Left lobe of liver (tissue), 2 donors: Measurements from ENCODE around the gene WBP1. TPM values are rescaled to one million over a fixed set of nuclear protein-coding genes. Genes with fewer than 3 reads are reported as not detected.
"Not testable (repeated sequence)": the region's sequence is repeated elsewhere in the genome, so short reads cannot be mapped to it uniquely, and the experiment has no call there.

Experiments used
- ATAC-seq: fragments of 200-7000 bp; cut with Tn5 transposase; one replicate; pipeline ENCODE4 v1.9.1; 2020; ENCODE audit warnings: mild to moderate bottlenecking, moderate library complexity
- DNase-seq: peaks from one replicate; pipeline ENCODE4 v3.0.0-alpha.2; 2020; ENCODE audit warnings: low spot score
- total RNA-seq: library from RNA; stranded (reverse); gene quantifications from one replicate; pipeline ENCODE4 v1.2.1, GENCODE V29; 2021
- donor health status: DM: no; HTN: no; CAD: no; lungs with moderate emphysema.
- donor health status: DM: no; HTN: yes; CAD: no.

Gene WBP1
- total RNA-seq, 1 donor from 2014 or later = 38.8 TPM

GRCh38 chr2:74481431-74481830, 23.2 kb downstream of the WBP1 start:
- no peak for ATAC-seq
- no peak for DNase-seq

- peak; percentile 62 for DNase-seq
Observed at GRCh38 chr2:74481961-74482800, 23.9 kb downstream of the WBP1 start.

DNA sequence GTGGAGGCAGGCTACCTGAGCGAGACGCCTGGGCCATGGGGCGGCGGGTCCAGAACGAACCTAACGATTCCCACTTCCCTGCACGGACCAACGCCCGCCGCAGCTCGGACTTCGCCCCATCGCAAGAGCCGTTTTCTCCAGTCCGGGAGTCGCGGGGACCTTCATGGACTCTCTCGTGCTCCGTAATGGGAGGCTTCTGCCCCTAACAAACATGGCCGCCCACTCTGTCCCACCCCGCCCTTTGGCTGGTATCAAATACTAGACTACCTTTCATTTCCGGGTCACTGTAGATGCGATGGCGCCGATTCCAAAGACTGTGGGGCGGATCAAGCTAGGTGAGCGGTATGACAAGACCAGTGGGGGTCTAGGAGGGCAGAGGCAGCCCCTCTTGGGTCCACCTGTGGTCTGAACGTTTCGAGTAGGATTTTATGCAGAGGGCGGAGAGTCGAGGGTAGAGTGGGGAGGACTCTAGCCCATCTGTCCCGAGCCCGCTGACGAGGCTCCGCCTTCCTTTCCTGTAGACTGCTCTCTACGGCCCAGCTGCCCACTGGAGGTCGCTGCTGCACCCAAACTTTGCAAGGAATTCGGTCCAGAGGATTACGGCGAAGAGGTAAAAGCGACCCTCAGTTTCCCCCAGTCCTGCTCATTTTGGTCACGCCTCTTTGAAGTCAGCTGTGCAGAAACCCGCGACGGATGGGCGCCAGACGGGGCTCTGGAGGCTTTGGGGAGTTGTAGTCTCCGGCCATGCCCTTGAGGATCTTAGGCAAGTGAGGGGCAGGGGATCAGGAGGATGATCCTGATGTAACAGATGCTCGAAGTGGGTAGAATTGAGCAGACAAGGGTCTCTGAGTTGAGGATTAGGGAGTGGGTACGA, 24.8 kb downstream of the WBP1 start, which contains the start of the genes CCDC142 and TTC31:
Gene CCDC142 (minus strand): TSS at position 198 of the 874 bp plus-strand sequence. CDS start 161 bp downstream, at position 37.
Gene TTC31 (plus strand): TSS at position 281 of the 874 bp plus-strand sequence. CDS start 15 bp downstream, at position 296.
- ATAC-seq (peak; percentile 90), DNase-seq (peak; percentile 97)

More at GRCh38 chr2:74481961-74482800, 23.9 kb downstream of the WBP1 start:
- peak; percentile 51 for ATAC-seq

DNA sequence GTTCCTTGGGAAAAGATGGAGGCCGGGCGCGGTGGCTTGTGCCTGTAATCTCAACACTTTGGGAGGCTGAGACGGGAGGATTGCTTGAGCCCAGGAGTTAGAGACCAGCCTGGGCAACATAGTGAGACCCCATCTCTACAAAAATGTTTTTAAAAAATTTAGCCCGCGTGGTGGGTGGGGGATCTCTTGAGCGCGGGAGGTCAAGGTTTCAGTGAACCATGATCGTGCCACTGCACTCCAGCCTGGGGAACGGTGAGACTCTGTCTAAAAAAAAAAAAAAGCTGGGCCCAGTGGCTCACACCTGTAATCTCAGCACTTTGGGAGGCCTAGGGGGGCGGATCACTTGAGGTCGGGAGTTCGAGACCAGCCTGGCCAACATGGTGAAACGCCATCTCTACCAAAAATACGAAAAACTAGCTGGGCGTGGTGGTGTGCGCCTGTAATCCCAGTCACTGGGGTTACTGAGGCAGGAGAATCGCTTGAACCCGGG, 25.5 kb downstream of the WBP1 start:
- not testable (repeated sequence) for DNase-seq, ATAC-seq

- ATAC-seq (peak; percentile 6), DNase-seq (no peak)
Observed at GRCh38 chr2:74486141-74486540, 27.9 kb downstream of the WBP1 start.

DNA sequence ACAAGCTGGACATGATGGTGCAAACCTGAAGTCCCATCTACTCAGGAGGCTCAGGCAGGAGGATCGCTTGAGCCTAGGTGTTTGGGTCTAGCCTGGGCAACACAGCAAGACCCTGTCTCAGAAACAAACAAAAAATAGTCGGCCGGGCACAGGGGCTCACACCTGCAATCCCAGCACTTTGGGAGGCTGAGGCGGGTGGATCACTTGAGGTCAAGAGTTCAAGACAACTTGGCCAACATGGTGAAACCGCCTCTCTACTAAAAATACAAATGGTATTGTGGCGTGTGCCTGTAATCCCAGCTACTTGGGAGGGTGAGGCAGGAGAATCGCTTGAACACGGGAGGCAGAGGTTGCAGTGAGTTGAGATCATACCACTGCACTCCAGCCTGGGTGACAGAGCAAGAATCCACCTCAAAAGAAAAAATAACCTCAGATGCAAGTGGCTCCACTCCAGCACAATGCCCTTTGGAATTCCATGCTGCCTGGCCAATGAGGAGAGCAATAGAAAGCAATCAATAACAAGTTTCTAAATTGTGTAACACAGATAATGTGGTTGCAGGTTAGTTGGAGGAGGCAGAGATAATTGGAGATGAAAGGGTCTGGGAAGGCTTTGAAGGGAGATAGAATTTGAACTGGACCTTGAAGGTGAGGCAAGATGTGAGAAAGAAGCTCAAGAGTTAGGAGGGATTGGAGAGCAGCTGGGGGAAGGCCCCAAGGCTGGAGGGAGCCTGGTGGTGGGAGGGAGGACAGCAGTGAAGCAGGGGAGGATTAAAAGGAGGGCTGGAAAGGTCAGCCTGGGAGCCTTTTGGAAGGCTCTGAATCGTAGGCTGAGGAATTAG, 30.6 kb downstream of the WBP1 start:
- ATAC-seq (peak; percentile 61), DNase-seq (peak; percentile 86)

DNA sequence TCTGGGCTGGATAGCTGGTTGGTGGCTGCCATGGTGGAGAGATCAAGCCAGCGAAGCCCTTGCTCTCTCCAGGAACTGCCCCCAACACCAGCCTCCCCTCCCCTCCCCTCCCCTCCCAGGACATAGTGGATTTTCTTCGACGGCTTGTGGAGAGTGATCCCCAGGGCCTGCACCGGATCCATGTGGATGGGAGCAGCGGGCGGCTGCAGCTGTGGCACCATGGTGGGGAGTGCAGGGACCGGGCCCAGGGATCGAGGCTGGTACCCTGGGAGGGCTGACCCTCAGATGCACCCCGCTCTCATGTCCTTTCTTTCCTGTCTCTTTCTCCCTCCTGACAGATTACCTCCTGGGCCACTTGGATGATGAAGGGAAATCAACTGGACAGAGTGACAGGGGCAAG, 31.7 kb downstream of the WBP1 start:
- DNase-seq (no peak), ATAC-seq (no peak)

- DNase-seq = peak; percentile 90
- ATAC-seq = peak; percentile 70
Observed at GRCh38 chr2:74491648-74492544, 33.7 kb downstream of the WBP1 start.

- ATAC-seq = no peak
- DNase-seq = no peak
Observed at GRCh38 chr2:74493546-74493945, 35.3 kb downstream of the WBP1 start.

GRCh38 chr2:74495440-74495839, 37.2 kb downstream of the WBP1 start:
- no peak for ATAC-seq
- DNase-seq = no peak

DNA sequence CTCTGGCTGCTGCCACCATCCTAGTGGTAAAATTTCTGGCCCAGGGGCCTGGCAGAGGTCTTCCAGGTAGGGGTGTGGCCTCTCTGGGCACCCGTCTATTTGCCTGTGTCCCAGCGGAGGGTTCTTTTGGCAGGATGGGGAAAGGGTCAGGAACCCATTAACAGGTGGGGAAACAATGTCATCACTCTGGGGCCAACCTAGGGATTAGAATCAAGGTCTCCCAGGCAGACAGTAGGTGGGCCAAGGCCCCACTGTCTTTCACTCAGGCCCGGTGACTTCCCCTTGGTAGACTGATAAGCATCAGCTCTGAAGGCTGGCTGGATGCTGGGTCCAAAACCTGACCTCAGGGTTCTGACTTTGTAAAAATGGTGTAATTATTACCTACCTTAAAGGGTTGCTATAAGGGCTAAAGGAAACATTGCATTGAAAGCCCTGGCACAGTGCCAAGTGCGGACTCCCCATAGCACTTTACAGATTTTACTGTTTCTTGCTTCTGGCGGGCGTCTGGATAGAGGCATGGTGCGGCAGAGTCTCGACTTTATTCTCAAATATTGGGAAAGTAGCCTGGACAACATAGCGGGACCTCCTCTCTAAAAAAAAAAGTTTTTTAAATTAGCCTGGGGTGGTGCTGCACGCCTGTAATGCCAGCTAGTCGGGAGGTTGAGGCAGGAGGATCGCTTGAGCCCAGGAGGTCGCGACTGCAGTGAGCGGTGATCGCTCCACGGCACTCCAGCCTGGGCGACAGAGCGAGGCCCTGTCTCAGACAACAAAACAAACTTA, 38.9 kb downstream of the WBP1 start:
- DNase-seq = no peak
- peak; percentile 1 for ATAC-seq

DNA sequence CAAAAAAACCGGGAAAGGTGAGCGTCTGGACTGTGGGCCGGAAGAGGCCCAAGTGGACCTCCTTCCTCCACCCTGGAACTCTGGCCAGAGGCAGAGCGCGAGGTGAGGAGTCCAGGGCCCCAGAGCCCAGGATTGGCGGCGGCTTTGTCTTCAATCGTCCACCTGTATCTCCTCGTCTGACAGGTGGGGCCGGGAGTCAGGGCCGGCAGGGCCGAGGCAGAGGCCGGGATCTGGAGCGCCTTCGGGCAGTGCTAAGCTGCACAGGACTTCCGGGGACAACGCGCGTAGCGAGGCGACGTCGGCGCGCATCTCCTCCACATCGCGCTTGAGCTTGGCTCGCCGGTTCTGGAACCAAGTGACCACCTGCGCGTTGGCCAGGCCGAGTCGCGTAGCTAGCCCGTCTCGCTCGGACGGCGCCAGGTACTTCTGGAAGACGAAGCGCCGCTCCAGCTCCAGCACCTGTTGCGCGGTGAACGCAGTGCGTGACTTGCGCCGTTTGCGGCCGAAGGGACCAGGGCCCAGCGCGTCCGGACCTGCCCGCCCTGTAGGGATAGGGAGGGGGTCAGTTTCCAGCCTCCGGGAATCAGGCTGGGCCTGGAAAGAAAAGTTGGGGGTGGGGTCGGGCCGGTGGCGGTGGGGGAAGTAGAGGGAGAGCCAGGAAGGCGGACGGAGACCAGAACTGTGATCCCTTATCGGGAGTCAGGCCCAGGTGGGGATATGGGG, 39.7 kb downstream of the WBP1 start:
- DNase-seq (peak; percentile 64), ATAC-seq (peak; percentile 15)

- peak; percentile 32 for ATAC-seq
- peak; percentile 74 for DNase-seq
Observed at GRCh38 chr2:74498500-74499266, 40.4 kb downstream of the WBP1 start.

DNA sequence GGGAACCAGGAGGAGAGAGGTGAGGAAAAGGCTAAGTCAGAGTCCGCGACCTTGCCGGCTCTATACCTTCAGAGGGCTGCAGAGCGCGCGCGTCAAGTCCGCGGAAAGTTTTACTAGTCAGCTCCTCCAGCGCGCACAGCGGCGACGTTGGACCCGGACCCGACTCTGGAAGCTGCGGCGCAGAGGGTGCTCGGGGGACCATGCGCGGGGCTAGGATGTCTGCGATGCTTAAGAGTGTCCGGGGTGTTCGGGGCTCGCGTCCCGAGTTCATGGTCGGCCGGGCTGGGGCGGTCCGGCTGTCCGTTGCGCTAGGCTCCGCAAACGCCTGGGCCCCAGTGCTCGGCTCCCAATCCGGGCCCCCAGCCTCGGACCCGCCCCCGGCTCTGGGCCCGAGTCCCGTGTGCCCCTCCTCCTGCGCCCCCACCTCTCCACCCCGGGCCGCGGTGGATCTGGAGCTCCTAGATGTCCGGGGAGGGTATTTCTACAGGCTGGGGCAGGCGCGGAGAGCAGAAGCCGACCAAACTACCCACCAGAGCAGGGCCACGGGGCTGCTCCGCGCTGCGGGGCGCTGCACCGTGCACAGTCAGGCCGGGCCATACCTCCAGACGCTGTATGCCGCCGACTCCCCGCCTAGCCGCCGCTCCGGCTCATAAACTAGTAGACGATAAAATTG, 41.2 kb downstream of the WBP1 start, which contains the start of gene LBX2:
Gene LBX2 (minus strand): TSS at position 337 of the 673 bp plus-strand sequence. CDS start 66 bp downstream, at position 271.
- peak; percentile 30 for ATAC-seq

DNA sequence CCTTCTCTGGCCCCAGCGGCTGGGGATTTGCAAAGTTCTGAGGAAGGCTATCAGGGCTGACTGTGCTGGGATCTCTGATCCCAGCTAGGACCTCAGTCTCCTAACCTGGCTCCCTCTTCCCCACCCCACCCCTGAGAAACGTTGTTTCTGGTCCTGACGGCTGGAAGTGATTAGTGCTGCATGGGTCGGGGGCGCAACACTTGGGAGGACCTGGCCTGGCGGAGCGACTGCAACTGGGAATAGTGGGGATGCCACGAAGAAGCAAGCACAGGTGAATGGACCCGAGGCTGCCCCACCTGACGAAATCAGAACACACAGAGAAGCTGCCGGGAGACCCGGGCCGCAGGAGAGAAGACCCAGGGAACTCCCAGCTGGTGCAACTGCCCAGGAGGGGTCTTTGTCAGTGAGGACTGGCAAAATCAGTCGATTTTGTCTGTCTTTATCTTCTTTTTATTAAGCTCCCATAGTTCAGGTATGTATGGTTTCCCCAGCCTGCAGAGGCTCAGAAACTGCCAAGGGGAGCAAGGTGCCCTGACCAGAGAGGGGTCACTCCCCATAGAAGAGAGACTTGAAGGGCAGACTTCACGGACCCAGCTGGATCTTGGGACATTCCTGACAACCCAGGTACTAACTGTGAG, 41.8 kb downstream of the WBP1 start:
- no peak for DNase-seq
- no peak for ATAC-seq

More for the DNA sequence above, 41.2 kb downstream of the WBP1 start, which contains the start of gene LBX2:
- DNase-seq = peak; percentile 62

DNA sequence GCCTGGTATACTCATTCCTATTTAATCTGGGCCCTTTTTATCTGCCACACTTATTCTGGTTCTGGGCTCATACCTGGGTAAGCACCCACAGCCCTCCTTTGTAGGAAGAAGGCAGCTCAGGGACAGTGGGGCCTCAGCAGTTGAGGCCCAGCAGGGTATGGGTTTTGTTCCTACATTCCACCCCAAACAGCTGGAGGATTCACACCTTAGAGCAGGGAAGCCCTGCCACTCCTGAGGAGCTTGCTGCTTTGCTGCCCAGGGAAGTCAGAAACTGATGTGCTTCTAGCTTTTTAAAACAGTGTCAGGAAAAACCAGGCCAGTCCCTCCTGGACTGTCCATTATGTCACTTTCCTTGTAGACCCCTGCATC, 42.3 kb downstream of the WBP1 start:
- ATAC-seq = no peak

More for the DNA sequence above, 42.3 kb downstream of the WBP1 start:
- no peak for DNase-seq
